AG04449 (cell line): ENCODE results near the gene EMID1.

Experiments
- CTCF ChIA-PET: fragments of 350-600 bp; formaldehyde crosslinking; extraction: SDS; loops from one replicate; lab custom pipeline; 2021; ENCODE audit warnings: antibody characterized with exemption; lab: Yijun Ruan, JAX
- POLR2A ChIA-PET: fragments of 400-600, 350-600 bp; formaldehyde crosslinking; extraction: SDS; loops from one replicate; lab custom pipeline; 2020; ENCODE audit warnings: antibody characterized with exemption, inconsistent platforms; lab: Yijun Ruan, JAX
- DNase-seq: peaks from one replicate; pipeline ENCODE4 v3.0.0-alpha.2; 2010; ENCODE audit warnings: low read depth, low spot score
- H3K4me3 ChIP-seq: 2 replicates; pipeline ENCODE4 v1.5.1; 2011; ENCODE audit warnings: low read depth, mild to moderate bottlenecking, control low read depth, low read length
- CTCF ChIP-seq: IDR thresholded peaks from one replicate; pipeline ENCODE4 v1.5.1; 2011; ENCODE audit warnings: mild to moderate bottlenecking, moderate library complexity, low read length, control low read depth, inconsistent platforms; ENCODE audit not compliant: insufficient read depth; ENCODE audit errors: missing control alignments

Gene EMID1

GRCh38 chr22:29253561-29254285, 48.0 kb downstream of the EMID1 start:
- no peak for TF ChIP-seq CTCF
- CTCF ChIA-PET, result no interaction called here
- no peak overlapping the region for H3K4me3 ChIP-seq
- DNase-seq, result no peak
- POLR2A ChIA-PET, result no interaction called here

- POLR2A ChIA-PET, result no interaction called here
- CTCF ChIA-PET, result interaction anchor here (5.2 kb wide), 1 partner anchor 9 kb away, joined by 41 read pairs; no protein-coding TSS in a partner anchor
- H3K4me3 ChIP-seq, result no peak overlapping the region
- no peak for DNase-seq
- no peak for TF ChIP-seq CTCF
Observed at GRCh38 chr22:29254286-29254660, 48.6 kb downstream of the EMID1 start.

GRCh38 chr22:29255064-29255621, 49.4 kb downstream of the EMID1 start:
- POLR2A ChIA-PET, result no interaction called here
- CTCF ChIA-PET, result interaction anchor here (5.2 kb wide), 1 partner anchor 10 kb away, joined by 41 read pairs; no protein-coding TSS in a partner anchor
- TF ChIP-seq CTCF, result no peak
- DNase-seq, result no peak
- no peak overlapping the region for H3K4me3 ChIP-seq

- TF ChIP-seq CTCF, result no peak
- ChIA-PET POLR2A (no interaction called here), CTCF (interaction anchor here (1.1 to 5.2 kb wide), 3 partner anchors 9 to 14 kb away, joined by 3 to 41 read pairs (median 7); no protein-coding TSS in a partner anchor)
- no peak overlapping the region for H3K4me3 ChIP-seq
- DNase-seq, result no peak
Observed at GRCh38 chr22:29256606-29257325, 51.1 kb downstream of the EMID1 start.

- POLR2A ChIA-PET, result no interaction called here
Observed at GRCh38 chr22:29257751-29258181, 52.1 kb downstream of the EMID1 start.

More at GRCh38 chr22:29257751-29258181, 52.1 kb downstream of the EMID1 start:
- CTCF ChIA-PET, result interaction anchor here (1.0 to 5.2 kb wide), 2 partner anchors 10 to 13 kb away, joined by 5 to 41 read pairs; no protein-coding TSS in a partner anchor
- no peak for TF ChIP-seq CTCF
- no peak overlapping the region for H3K4me3 ChIP-seq
- no peak for DNase-seq
